Epithelial cell of esophagus (primary cell): ENCODE measurements around the gene RNU7-1.

Experiments
- DNase-seq: peaks from one replicate; pipeline ENCODE4 v3.0.0; 2010; ENCODE audit warnings: low read depth
- H3K4me3 ChIP-seq: 2 replicates; pipeline ENCODE4 v1.5.1; 2011; ENCODE audit warnings: mild to moderate bottlenecking, low read length, control low read depth
- TF ChIP-seq, protein P1 (sequence below): IDR thresholded peaks from 2 replicates; pipeline ENCODE4 v1.5.1; 2011; ENCODE audit warnings: low read depth, mild to moderate bottlenecking, low read length, control low read depth, inconsistent platforms; ENCODE audit not compliant: insufficient read depth; ENCODE audit errors: missing control alignments

RNU7-1 gene

DNA sequence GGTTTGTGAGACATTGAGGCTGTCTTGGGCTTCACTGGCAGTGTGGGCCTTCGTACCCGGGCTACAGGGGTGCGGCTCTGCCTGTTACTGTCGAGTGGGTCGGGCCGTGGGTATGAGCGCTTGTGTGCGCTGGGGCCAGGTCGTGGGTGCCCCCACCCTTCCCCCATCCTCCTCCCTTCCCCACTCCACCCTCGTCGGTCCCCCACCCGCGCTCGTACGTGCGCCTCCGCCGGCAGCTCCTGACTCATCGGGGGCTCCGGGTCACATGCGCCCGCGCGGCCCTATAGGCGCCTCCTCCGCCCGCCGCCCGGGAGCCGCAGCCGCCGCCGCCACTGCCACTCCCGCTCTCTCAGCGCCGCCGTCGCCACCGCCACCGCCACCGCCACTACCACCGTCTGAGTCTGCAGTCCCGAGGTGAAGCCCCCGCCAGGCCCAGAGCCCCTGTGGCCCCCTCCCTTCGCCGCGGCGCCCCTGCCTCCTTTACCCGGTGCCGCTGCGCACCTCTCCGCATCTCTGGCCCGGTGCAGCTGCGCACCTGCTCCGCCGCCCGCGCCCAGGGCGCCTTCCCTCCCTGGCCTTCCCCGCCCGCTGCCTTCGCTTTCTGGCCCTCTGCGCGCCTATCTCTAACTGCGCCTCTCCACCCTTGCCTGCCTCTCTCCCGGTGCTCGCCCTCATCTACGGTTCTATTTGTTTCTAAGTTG lies 29.2 kb upstream of the RNU7-1 start, which contains the start of gene ENO2:
ENO2 (plus strand) TSS at position 335 of the 701 bp plus-strand sequence. CDS start 1,253 bp downstream, outside the sequence.
- TF ChIP-seq, protein P1, sequence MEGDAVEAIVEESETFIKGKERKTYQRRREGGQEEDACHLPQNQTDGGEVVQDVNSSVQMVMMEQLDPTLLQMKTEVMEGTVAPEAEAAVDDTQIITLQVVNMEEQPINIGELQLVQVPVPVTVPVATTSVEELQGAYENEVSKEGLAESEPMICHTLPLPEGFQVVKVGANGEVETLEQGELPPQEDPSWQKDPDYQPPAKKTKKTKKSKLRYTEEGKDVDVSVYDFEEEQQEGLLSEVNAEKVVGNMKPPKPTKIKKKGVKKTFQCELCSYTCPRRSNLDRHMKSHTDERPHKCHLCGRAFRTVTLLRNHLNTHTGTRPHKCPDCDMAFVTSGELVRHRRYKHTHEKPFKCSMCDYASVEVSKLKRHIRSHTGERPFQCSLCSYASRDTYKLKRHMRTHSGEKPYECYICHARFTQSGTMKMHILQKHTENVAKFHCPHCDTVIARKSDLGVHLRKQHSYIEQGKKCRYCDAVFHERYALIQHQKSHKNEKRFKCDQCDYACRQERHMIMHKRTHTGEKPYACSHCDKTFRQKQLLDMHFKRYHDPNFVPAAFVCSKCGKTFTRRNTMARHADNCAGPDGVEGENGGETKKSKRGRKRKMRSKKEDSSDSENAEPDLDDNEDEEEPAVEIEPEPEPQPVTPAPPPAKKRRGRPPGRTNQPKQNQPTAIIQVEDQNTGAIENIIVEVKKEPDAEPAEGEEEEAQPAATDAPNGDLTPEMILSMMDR = no peak
- peak; percentile 63 for DNase-seq
- H3K4me3 ChIP-seq = peak within 1 kb of the TSS; percentile 38

DNA sequence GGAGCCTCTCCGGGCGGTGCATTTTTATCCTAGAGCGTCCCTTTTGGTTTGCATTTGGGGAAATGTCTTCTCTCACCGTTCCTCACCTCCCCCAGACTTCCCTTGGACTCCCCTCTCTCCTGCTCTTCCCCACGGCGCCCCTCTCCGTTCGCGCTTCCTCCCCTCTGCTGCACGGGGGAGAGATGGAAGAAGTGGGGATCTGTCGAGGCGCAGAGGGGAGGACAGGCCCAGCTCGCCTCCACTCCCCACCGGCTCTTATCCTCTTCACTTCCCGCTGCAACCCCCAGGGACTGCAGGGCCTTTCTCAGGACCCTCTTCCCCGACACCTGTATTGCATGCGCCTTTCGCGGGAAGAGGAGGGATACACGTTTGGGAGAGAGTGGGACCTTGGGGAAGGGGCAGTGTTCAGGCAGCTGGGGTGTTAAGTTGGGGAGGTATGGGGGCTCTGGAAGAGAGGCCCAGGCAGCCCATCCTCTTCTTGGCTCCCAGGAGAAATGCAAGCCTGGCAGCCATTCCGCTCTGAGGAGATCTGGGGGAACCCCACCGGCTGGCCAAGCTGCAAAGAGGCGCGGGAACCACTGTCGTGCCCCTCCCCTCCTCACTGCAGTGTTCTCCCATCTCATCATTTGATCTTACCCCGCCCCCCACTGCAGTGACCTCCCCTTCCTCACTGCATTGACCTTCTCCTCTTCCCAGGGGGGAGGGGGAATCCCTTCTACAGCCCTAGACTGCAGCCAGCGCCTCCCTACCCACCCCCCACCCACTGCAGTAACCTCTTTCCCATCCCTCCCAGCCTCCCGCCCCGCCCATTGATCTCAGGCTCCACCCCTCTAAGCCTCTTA lies 28.4 kb upstream of the RNU7-1 start:
- DNase-seq = no peak
- peak overlapping the region; percentile 38 for H3K4me3 ChIP-seq
- TF ChIP-seq, protein P1 = no peak

DNA sequence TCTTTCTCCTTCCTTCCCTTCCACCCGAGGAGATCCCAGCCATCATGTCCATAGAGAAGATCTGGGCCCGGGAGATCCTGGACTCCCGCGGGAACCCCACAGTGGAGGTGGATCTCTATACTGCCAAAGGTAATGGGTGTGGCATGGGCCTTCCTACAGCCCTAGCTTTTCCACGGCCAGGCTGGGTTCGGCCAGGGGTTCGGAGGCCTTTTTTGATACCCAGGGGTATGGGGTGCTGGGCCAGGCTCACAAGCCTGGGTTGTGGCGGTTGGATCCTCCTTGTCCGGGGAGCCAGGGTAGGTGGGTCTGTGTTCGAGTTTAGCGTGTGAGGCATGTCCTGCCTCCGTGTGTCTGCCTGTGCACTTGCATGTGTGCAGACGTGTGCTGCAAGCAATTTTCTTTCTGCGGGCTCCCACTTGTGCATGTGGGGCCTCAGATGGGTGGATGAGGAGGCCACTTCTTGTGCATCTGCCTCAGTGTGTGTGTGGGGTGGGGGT lies 27.8 kb upstream of the RNU7-1 start:
- H3K4me3 ChIP-seq = no peak overlapping the region
- no peak for DNase-seq
- TF ChIP-seq, protein P1 = no peak

DNA sequence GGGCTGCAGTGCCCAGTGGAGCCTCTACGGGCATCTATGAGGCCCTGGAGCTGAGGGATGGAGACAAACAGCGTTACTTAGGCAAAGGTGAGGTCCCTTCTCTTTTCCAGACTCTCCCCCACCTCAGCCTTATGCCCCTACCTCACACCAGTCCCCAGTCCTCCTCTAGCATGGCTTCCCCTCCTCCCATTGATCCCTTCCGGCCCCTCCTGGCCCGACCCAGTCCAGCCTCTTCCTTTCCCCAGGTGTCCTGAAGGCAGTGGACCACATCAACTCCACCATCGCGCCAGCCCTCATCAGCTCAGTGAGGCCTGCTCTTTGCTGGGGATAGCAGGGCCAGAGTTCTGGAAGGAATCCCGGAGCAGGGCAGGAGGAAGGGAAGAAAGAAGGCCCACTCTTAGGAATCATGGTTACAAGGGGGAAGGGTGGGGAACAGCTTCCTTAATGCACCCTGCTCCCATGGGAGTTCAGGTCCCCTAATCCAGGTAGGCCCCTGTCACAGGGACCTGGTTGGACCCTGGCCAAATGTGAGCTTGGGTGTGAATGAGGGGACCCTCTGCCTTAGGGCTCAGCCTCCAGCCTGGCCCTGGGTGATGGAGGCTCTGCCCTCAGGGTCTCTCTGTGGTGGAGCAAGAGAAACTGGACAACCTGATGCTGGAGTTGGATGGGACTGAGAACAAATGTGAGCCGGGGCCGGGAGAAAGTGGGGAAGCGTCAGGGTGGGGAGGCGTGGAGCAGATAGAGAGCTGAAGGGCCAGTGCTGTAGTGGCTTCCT lies 27.0 kb upstream of the RNU7-1 start:
- DNase-seq = no peak
- TF ChIP-seq, protein P1 = no peak
- no peak overlapping the region for H3K4me3 ChIP-seq

DNA sequence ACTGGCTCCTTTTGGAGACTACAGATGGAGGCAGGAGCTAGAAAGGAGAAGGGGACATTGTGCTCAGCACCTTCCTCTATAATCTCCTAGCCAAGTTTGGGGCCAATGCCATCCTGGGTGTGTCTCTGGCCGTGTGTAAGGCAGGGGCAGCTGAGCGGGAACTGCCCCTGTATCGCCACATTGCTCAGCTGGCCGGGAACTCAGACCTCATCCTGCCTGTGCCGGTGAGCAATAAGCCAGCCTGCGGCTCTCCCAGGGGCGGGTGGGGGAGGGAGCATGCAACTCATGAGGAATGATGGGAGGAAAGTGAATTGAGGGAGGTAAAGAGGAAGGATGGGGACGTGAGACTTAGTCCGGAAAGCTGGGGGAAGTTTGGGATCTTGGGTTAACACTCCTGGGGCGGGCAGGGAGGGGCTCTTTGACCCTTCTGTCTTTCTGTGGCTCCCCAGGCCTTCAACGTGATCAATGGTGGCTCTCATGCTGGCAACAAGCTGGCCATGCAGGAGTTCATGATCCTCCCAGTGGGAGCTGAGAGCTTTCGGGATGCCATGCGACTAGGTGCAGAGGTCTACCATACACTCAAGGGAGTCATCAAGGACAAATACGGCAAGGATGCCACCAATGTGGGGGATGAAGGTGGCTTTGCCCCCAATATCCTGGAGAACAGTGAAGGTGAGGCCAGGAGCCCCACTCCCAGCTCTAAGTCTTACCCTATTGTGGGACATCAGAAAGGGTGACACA lies 26.0 kb upstream of the RNU7-1 start:
- TF ChIP-seq, protein P1 = no peak
- no peak overlapping the region for H3K4me3 ChIP-seq
- DNase-seq = peak; percentile 50

DNA sequence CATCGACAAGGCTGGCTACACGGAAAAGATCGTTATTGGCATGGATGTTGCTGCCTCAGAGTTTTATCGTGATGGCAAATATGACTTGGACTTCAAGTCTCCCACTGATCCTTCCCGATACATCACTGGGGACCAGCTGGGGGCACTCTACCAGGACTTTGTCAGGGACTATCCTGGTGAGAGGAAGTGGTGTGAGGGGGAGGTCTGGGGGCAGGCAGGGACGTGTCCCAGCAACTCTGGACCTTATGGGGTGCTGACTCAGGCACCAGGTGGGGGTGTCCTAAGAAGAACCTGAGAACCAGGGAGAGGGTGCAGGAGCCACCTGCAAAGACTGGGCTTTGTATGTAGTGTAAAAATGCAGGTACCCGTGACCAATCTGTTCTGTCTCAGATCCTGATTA lies 24.0 kb upstream of the RNU7-1 start:
- DNase-seq = peak; percentile 82
- TF ChIP-seq, protein P1 = no peak
- no peak overlapping the region for H3K4me3 ChIP-seq
